Vagina (tissue), 2 donors: ENCODE results near the gene ARHGAP42. TPM values are rescaled to one million over a fixed set of nuclear protein-coding genes. Genes with fewer than 3 reads are reported as not detected.

Source experiments
- DNase-seq, 2 donors: peaks; one replicate each; pipeline ENCODE4 v3.0.0-alpha.2; 2017; ENCODE audit errors: extremely low spot score in 2 of 2
- H3K27ac ChIP-seq: fragments of 200-600 bp; sonication (generic); one replicate; pipeline ENCODE4 v1.5.1; 2019
- H3K27me3 ChIP-seq: fragments of 200-600 bp; sonication (generic); one replicate; pipeline ENCODE4 v1.5.1; 2019
- H3K36me3 ChIP-seq, 2 donors: fragments of 200-600 bp; sonication (generic); one replicate each; pipeline ENCODE4 v1.5.1; 2017 to 2019
- H3K4me1 ChIP-seq: fragments of 200-600 bp; sonication (generic); one replicate; pipeline ENCODE4 v1.5.1; 2019
- H3K4me3 ChIP-seq, 2 donors: fragments of 200-600 bp; sonication (generic); 1 replicate in 1 of 2; 2 replicates in 1 of 2; pipeline ENCODE4 v1.5.1; 2016 to 2019
- H3K9me3 ChIP-seq: fragments of 200-600 bp; sonication (generic); one replicate; pipeline ENCODE4 v1.5.1; 2019
- POLR2A ChIP-seq, 2 donors: fragments of 450-650 bp; IDR thresholded peaks; one replicate each; pipeline ENCODE4 v1.6.1; 2017; ENCODE audit warnings: antibody characterized with exemption in 2 of 2, mild to moderate bottlenecking in 2 of 2, moderate library complexity in 2 of 2
- POLR2AphosphoS5 ChIP-seq, 2 donors: sonication (generic); formaldehyde crosslinking; IDR thresholded peaks; one replicate each; pipeline ENCODE4 v1.9.0; 2017; ENCODE audit warnings: antibody characterized with exemption in 2 of 2, mild to moderate bottlenecking in 2 of 2, low read depth in 1 of 2; ENCODE audit not compliant: insufficient read depth in 1 of 2
- intact Hi-C: fragments of 100-400 bp; cut with DNase I; formaldehyde crosslinking; loops from one replicate; pipeline ENCODE4 v1.15.1; 2023
- total RNA-seq: library from RNA; depleted of rRNA; stranded (reverse); fragments of >200 nt; gene quantifications from one replicate; pipeline ENCODE4 v1.2.3, GENCODE V29; 2016
- TF ChIP-seq, protein P1 (sequence below), 3 experiments: fragments of 450-650 bp in 2 of 3; fragments of 200-600 bp in 1 of 3; sonication (generic) in 1 of 3; IDR thresholded peaks; one replicate each; pipeline ENCODE4 v1.5.1; 2017 to 2019; ENCODE audit warnings: antibody characterized with exemption in 3 of 3, mild to moderate bottlenecking in 2 of 3, moderate library complexity in 2 of 3

Gene ARHGAP42
- total RNA-seq, 1 donor from 2014 or later: 5.9 TPM

DNA sequence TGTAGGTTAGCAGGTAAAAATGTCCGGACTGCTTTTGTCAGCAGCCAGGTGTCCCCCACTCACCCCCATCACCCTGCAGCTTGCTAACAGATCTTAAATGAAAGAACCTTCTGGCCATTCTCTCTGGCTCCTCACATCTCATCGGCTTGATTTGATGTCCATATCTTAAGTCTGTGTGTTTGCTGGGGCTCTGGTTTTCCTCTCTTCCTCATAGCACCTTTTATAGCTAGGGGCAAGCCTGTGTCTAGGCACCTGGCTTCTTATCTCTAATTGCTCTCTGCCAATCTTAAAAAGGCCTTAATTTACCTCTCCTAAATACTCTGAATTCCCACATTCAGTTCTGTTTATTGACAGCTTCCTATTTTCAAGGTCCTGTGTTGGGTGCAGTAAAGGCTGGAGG lies 72.0 kb downstream of the ARHGAP42 start:
- no peaks in the 10 kb centered on the region for H3K27me3 ChIP-seq
- no peaks in the 10 kb centered on the region for H3K36me3 ChIP-seq
- peaks cover 18% of the 10 kb centered on the region for H3K4me1 ChIP-seq
- DNase-seq: no peak
- H3K9me3 ChIP-seq: no peaks in the 10 kb centered on the region
- H3K4me3 ChIP-seq: no peak overlapping the region
- no peak overlapping the region for H3K27ac ChIP-seq
- TF ChIP-seq, protein P1, sequence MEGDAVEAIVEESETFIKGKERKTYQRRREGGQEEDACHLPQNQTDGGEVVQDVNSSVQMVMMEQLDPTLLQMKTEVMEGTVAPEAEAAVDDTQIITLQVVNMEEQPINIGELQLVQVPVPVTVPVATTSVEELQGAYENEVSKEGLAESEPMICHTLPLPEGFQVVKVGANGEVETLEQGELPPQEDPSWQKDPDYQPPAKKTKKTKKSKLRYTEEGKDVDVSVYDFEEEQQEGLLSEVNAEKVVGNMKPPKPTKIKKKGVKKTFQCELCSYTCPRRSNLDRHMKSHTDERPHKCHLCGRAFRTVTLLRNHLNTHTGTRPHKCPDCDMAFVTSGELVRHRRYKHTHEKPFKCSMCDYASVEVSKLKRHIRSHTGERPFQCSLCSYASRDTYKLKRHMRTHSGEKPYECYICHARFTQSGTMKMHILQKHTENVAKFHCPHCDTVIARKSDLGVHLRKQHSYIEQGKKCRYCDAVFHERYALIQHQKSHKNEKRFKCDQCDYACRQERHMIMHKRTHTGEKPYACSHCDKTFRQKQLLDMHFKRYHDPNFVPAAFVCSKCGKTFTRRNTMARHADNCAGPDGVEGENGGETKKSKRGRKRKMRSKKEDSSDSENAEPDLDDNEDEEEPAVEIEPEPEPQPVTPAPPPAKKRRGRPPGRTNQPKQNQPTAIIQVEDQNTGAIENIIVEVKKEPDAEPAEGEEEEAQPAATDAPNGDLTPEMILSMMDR (IDR thresholded peaks at IDR 0.05): no peak
- no peak for TF ChIP-seq POLR2AphosphoS5 (IDR thresholded peaks at IDR 0.05; ENCODE audit: insufficient read depth in 1 of 2, low read depth in 1 of 2)
- no peak for TF ChIP-seq POLR2A (IDR thresholded peaks at IDR 0.05)
- intact Hi-C loops: no loop called here

DNA sequence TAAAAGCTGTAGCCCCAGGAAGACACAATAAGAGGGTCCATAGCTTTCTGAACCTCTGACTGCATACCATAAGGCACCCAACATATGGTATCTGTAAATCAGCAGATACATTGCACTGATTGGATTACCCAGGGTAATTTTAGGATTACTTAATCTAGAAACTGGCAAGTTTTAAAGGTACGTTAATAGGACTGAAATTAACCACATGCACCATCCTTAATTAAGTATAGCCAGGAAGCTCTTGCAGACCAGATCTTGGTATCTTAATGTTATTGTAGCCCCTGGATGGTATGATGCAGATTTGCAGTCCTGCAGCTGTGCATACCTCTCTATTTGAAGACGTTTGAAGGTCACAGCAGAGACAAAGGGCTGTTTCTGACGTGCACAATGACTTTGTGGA lies 72.8 kb downstream of the ARHGAP42 start:
- Histone ChIP-seq H3K27me3 (no peaks in the 10 kb centered on the region), H3K9me3 (no peaks in the 10 kb centered on the region), H3K27ac (no peak overlapping the region), H3K4me3 (no peak overlapping the region), H3K36me3 (no peaks in the 10 kb centered on the region), H3K4me1 (peaks cover 18% of the 10 kb centered on the region)
- TF ChIP-seq, protein P1 (IDR thresholded peaks at IDR 0.05): no peak
- TF ChIP-seq POLR2A (IDR thresholded peaks at IDR 0.05) (no peak), POLR2AphosphoS5 (IDR thresholded peaks at IDR 0.05; ENCODE audit: insufficient read depth in 1 of 2, low read depth in 1 of 2) (no peak)
- intact Hi-C loops: no loop called here
- no peak for DNase-seq

DNA sequence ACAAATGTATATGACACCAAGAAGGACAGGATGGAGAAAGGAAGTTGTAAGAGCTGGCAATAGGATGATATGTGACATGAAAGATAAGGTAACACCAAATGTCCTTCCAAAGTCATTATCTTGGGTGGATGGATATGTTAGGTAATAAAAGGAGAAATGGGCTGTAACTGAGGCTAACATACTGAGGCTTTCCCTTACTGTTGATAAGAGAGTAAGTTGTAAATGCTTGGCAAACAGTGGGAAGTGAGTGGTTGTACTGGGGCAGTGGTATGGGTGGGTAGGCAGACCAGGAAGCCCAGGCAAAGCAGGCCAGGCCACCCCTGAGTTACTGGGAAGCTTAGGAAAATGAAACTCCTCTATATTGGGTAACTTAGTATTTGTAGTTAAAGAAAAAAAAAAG lies 73.7 kb downstream of the ARHGAP42 start:
- Histone ChIP-seq H3K9me3 (no peaks in the 10 kb centered on the region), H3K27ac (no peak overlapping the region), H3K4me3 (no peak overlapping the region), H3K36me3 (no peaks in the 10 kb centered on the region), H3K4me1 (peaks cover 18% of the 10 kb centered on the region), H3K27me3 (no peaks in the 10 kb centered on the region)
- intact Hi-C loops: no loop called here
- DNase-seq: no peak
- TF ChIP-seq, protein P1 (IDR thresholded peaks at IDR 0.05): no peak
- TF ChIP-seq POLR2A (IDR thresholded peaks at IDR 0.05): no peak
- no peak for TF ChIP-seq POLR2AphosphoS5 (IDR thresholded peaks at IDR 0.05; ENCODE audit: insufficient read depth in 1 of 2, low read depth in 1 of 2)

DNA sequence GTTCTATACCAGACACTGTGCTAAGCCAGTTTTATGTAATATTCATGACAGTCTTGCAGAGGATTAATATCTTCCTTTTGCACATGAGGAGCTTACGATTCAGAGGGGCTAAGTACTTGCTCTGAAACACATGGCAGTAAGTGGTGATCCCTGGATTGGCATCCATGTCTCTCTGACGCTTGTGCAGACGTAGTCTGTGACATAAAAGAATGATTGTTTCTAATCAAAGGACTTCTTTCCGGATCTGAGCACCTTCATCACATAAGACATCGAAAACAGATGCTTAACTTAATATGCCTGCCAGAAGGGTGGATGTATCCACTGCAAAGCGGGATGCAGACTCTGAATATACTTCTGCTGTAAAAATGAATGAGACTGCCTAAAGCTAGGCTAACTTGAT lies 74.8 kb downstream of the ARHGAP42 start:
- no peak for DNase-seq
- Histone ChIP-seq H3K36me3 (no peaks in the 10 kb centered on the region), H3K4me1 (peaks cover 18% of the 10 kb centered on the region), H3K27ac (no peak overlapping the region), H3K27me3 (no peaks in the 10 kb centered on the region), H3K9me3 (no peaks in the 10 kb centered on the region), H3K4me3 (no peak overlapping the region)
- intact Hi-C loops: no loop called here
- TF ChIP-seq, protein P1 (IDR thresholded peaks at IDR 0.05): no peak
- TF ChIP-seq POLR2A (IDR thresholded peaks at IDR 0.05): no peak
- no peak for TF ChIP-seq POLR2AphosphoS5 (IDR thresholded peaks at IDR 0.05; ENCODE audit: insufficient read depth in 1 of 2, low read depth in 1 of 2)

DNA sequence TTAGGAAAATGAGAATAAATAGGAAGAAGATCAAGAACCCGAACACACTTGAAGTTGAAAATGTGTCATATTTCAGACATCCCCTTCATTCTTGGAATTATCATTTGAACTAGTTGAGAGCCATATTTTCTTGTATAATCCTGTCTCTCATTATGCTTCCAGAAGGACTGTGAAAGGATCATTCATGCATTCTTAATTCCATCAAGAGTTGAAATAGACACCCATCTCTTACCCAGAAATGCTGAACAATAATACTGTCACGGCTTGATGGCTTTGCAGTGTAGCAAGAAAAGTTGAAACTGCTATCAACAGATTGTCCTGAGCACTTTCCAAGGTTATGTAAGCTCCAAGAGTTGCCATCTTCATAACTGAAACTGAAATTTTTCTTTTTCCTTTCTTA lies 79.7 kb downstream of the ARHGAP42 start:
- no peaks in the 10 kb centered on the region for H3K27me3 ChIP-seq
- peaks cover 6% of the 10 kb centered on the region for H3K4me1 ChIP-seq
- no peaks in the 10 kb centered on the region for H3K9me3 ChIP-seq
- H3K36me3 ChIP-seq: no peaks in the 10 kb centered on the region
- no peak overlapping the region for H3K27ac ChIP-seq
- TF ChIP-seq, protein P1 (IDR thresholded peaks at IDR 0.05): no peak
- TF ChIP-seq POLR2AphosphoS5 (IDR thresholded peaks at IDR 0.05; ENCODE audit: insufficient read depth in 1 of 2, low read depth in 1 of 2) (no peak), POLR2A (IDR thresholded peaks at IDR 0.05) (no peak)
- DNase-seq: no peak
- H3K4me3 ChIP-seq: no peak overlapping the region
- intact Hi-C loops: no loop called here
